ENCODE measurements around the gene TMEM238L.

Gene TMEM238L

DNA sequence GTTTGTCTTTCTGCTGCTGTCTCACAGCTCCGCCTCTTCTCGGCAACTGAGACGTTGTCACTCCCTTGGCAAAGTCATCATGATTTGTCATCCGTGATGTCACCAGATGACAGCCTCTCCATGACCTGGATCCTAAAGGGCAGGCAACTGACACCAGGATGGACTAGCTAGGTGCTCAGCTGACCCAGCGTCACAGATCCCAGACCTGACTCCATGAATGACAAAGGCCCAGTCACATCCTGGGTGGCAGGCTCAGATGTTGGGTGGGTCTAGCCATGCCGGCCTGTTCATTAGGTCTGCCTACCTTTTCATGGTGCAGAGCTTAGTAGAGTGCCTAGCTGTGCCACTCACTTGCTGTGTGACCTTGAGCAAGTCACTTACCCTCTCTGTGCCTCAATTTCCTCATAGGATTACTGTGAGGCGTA, 3.8 kb upstream of the TMEM238L start:
- no peak overlapping the region for H3K4me3 ChIP-seq (ENCODE audit: low read length)
- DNase-seq (ENCODE audit: low read depth, low spot score): no peak

DNA sequence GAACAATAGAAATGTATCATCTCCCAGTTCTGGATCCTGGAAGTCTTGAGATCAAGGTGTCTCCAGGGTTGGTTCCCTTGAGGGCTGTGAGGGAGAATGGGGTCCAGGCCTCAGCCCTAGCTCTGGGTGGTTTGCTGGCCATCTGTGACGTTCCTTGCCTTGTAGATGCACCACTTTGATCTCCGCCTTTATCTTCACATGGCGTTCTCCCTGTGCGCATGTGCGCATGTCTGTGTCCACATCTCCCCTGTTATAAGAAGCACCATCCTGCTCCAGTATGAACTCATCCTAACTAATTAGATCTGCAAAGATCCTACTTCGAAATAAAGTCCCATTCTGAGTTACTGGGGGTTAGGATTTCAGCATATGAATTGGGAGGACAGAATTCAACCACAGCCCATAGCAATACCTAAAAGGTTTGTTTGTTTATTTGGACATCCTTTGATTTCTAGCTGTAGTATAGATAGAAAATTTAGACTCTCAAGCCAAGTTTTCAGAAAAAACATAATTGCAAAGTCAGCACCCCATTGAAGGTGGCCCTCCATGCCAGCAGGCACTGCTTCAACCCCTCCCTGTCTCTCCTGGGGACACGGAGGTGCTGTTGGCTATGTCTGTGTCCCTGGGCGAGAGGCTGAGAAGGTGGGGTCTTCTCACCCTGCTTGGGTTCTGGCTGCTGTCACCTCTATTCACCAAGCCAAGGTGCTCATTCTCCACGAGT, 2.8 kb upstream of the TMEM238L start:
- H3K4me3 ChIP-seq (ENCODE audit: low read length): no peak overlapping the region
- no peak for DNase-seq (ENCODE audit: low read depth, low spot score)

DNA sequence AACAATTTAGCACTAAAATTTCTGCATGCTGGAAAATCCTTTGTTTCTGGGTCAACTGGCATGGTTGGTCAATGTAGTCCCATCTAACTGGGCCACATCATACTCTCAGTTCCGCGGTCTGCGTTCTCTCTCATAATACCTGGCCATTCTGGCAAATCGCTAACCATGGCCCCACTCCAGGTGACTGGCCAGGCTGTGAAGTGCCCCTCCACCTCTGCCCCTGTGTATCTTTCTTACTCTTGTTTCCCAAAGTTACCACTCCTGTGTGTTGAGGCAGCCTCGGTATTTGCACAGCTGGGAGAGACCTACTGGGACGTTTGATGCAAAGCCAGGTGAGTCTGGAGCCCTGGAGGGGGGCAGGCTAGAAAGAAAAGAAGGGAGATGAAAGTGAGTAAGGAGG, 2.0 kb upstream of the TMEM238L start:
- no peak overlapping the region for H3K4me3 ChIP-seq (ENCODE audit: low read length)
- no peak for DNase-seq (ENCODE audit: low read depth, low spot score)

DNA sequence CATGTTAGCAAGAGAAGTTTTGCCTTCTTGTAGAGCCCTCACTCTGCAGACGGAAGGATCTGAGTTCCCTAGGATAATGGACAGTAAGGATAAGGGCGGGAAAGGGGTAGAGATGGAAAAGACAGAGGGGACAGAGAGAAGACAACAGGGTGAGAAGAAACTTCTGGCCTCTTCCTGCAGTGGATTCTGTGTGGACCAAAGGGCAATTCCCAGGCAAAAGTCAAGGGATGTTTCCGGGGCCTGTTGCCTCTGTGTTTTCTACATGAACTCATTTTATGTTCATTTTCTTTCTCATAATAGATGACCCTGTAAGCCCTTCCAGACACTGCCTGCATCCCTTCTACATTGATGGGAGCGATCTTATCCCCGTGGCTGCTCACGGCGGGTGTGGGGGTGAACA, 647 bp upstream of the TMEM238L start:
- DNase-seq (ENCODE audit: low read depth, low spot score): no peak
- H3K4me3 ChIP-seq (ENCODE audit: low read length): no peak overlapping the region

DNA sequence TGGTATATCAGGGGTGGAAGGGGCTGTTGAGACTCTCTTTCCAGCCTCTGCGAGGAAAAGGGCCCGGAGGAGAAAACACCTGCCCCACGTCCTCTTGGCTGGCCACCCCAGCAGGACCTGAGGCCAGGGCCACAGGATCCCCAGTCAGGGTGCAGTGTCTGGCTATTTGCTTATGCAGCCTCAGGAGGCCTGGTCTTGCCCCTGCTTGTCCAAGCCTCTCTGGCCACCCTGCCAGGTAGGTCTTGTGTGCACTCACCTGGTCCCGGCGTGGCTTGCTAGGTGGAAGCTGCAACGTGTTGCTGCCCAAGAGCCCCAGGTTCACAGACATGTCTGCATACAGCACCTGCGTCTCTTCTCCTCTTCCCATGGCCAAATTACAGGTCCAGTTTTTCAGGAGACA, 549 bp downstream of the TMEM238L start:
- H3K4me3 ChIP-seq (ENCODE audit: low read length): no peak overlapping the region
- no peak for DNase-seq (ENCODE audit: low read depth, low spot score)

DNA sequence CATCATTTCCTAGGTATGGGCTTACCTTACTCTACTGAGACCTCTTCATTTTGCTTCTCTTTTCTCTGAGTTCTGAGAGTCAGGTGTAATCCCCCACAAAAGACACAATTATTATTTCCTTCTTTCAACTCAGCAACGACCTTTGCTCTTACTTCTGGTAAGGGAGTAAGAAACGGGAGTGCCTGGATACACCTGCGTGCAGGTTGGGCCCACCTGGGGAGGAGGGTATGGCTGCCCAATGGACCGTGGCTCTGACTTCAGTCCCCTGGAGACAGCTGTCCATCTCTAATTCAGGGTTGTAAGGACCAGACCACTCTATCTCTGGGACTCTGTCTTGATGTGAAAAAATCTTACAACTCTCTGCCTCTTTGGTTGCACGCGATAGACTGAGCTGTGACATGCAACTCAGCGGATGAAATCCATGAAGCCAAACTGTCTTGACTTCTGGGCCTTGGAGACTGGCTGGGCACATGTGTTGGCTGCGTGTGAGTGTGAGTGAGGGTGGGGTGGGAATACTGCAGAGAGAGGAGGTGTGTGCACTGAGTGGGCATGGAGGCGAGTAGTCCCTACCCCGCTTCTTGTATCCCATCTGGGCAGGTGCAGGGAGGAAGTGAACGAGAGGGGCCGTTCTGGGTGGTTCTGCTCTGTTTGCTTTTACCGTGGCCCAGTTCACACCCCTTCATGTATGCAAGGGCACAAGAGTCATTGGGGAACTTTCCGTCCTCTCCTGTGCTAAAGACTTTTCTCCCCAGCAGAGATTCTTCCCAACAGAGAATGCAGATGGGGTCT, 1.2 kb downstream of the TMEM238L start:
- DNase-seq (ENCODE audit: low read depth, low spot score): no peak
- no peak overlapping the region for H3K4me3 ChIP-seq (ENCODE audit: low read length)

DNA sequence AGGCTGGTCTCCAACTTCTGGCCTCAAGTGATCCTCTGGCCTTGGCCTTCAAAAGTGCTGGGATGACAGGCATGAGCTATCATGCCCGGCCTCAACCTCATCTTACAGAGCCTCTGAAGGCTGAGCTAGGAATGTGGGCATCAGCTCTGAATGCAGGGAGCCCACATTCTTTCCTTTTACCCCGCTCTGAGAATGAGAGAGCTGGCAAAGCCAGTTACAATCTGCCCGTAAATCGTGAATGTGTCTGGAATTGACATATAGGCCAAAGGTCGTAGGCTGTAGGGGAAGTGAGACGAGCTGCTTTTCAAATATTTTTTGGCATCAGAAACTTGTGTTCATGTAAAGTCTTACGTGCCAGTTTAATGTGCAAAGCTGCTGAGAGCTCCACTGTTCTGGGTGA, 4.5 kb downstream of the TMEM238L start:
- no peak overlapping the region for H3K4me3 ChIP-seq (ENCODE audit: low read length)
- DNase-seq (ENCODE audit: low read depth, low spot score): no peak

DNA sequence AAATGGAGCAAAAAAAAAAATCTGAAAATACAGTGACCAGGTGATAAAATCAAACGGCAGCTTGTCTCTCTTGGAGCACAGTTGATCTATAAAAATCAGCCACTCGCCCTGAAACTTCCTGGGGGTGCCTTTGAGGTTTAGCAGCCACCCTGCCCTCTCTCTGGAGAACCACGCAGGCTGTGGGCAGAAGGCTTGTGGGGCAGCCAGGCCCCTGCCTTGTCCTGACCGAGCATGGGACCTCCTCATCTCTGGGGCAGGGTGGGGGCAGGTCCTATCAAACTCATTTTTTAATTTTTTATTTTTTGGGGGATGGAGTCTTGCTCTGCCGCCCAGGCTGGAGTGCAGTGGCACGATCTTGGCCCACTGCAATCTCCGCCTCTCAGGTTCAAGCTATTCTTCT, 5.0 kb downstream of the TMEM238L start:
- no peak for DNase-seq (ENCODE audit: low read depth, low spot score)
- no peak overlapping the region for H3K4me3 ChIP-seq (ENCODE audit: low read length)

DNA sequence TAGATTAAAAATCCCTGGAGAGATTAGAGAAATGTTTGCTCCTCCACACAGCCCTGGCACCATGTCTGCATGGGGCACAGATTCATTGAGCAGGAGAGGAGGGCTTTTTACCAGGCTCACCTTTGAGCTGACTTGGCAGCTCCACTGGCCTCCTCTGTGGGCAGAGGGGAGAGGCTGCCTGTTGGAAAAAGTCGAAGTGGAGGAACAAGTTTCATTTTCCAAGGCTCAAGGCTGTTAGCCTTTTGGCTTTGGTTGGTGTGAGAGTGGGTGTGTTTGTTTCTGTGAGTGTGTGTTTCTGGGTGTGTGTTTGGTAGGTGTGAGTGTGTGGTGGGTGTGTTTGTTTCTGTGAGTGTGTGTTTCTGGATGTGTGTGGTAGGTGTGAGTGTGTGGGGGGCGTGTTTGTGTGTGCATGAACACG, 5.6 kb downstream of the TMEM238L start:
- no peak for DNase-seq (ENCODE audit: low read depth, low spot score)
- H3K4me3 ChIP-seq (ENCODE audit: low read length): no peak overlapping the region

DNA sequence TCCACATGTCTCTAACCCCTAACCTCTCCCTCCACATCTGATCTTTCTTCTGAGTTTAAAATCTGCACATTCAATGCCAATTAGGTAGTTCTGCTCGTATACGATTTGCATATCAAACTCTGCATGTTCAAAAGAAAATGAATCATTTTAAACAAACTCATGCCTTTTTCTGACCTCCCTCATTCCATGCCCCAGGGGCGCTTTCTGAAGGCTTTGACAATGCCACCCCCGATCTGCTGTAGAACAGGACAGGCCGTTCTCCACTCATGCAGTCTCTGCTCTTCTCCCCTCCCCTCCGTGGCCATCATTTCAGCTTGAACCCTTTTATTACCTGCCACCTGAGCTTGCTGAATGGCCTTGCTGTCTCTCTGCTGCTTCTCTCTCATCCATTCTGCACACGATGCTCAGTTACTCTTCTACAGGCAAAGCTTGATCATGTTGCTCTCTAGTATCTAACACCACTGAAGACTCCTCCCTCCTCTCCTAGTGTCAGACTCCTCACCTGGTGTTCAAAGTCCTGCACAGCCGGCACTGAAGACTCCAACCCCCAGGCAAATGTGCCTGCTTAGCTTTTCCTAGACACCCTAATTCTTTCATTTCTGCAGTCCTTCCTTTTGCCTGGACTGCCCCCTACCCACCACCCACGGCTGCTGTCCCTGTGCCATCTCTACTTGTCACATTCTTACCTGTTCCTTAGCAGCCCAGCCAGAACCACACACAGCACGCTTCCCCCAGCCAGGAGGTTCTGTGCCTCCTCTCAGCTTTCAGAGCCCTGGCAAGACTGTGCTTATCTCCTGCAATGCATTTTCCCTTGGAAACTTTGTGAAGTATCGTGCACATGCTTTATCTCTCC, 6.2 kb downstream of the TMEM238L start:
- no peak for DNase-seq (ENCODE audit: low read depth, low spot score)
- no peak overlapping the region for H3K4me3 ChIP-seq (ENCODE audit: low read length)

DNA sequence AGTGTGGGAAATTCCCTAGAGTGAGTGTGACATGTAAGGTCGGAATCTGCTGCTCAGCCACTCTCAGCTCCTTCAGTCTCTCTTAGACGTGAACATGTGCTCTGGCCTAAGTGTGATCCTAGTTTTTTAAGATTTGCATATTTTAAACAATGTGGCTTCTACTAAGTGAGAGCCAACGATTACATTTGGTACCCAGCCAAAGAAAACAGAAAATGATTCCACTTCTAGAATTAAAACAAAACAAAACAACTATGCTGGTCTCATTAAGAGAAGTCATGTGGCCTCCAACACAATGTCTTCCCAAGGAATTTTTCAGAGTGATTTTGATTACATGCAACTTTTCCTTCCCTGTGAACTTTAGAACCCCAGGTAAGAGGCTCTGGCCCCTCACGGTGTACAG, 10.1 kb downstream of the TMEM238L start:
- DNase-seq (ENCODE audit: low read depth, low spot score): no peak

DNA sequence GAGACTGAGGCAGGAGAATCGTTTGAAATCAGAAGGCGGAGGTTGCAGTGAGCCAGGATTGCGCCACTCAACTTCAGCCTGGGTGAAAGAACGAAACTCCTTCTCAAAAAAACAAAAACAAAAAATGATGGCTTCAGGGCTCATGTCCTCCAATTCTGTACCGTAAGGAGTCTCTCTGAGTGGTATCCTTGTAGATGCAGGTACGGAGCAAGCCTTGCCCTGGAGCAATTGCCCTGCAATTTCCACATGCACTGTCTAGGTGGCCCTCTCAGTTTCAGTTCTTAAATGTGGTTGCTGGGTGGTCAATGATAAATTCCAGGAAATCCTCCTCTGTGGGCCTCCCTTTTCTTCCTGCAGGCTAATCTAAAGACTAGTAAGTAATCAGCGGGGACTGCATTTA, 10.6 kb downstream of the TMEM238L start:
- no peak overlapping the region for H3K4me3 ChIP-seq (ENCODE audit: low read length)
- DNase-seq (ENCODE audit: low read depth, low spot score): no peak

More for the DNA sequence above, 10.1 kb downstream of the TMEM238L start:
- no peak overlapping the region for H3K4me3 ChIP-seq (ENCODE audit: low read length)

DNA sequence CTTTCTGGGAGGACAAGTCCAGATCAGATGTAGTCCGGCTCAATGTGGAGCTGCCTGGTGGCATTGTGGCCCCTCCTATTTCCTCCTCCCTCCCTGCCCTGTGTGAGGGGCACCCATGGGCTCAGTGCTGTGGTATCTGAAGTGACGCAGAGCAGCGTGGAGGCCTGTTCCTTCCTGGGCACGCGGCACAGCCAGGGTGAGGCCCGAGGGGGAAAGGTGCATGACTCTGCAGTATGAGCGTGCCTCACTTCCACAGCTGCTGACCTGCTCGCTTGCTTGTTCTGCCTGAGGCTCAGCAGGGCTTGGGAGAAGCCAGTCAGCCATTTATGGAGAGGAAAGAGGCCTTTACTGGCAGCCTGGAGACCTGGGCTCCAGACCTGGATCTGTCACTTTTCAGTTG, 11.7 kb downstream of the TMEM238L start:
- DNase-seq (ENCODE audit: low read depth, low spot score): no peak
- no peak overlapping the region for H3K4me3 ChIP-seq (ENCODE audit: low read length)

DNA sequence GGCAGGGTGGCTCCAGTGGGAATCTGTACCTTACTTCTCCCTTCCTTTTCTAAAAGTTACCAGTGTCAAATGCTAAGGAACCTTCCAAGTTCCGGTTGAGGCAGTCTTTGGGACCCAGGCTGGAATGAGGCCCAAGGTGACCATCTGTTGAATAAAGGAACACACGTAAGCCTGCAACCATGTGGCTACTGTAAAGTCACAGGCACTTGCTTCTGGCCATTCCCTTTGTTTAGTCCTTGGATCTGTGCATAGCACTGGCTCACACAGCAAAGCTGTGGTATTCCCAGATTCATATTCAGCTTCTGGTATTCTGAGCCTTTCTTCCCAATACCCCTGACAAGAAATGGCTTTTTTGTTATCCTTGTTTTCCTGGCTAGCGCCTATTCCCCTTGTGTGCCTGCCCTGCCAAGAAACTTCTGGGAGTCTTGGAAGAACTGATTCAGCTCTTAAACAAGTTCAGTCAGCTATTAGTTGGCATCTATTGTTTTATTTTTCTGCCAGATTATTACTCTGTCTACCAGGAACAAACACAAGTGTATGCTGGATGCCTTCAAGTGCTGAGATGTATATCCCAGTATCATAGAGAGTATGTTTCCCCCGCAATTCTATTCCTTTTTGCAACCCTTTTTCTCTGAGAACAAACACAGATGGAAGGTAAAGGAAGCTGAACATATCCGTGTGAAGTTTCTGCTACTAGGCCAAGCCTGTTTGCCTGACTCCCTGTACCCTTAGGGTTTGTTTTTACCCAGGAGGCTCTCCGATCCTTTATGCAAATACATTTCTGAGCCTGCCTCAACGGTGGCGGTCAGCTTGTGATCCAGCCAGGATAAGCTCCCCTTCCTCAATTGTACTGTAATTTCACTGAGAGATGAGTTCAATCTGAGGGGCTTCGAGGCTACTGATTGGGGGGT, 13.2 kb downstream of the TMEM238L start:
- H3K4me3 ChIP-seq (ENCODE audit: low read length): no peak overlapping the region
- no peak for DNase-seq (ENCODE audit: low read depth, low spot score)

DNA sequence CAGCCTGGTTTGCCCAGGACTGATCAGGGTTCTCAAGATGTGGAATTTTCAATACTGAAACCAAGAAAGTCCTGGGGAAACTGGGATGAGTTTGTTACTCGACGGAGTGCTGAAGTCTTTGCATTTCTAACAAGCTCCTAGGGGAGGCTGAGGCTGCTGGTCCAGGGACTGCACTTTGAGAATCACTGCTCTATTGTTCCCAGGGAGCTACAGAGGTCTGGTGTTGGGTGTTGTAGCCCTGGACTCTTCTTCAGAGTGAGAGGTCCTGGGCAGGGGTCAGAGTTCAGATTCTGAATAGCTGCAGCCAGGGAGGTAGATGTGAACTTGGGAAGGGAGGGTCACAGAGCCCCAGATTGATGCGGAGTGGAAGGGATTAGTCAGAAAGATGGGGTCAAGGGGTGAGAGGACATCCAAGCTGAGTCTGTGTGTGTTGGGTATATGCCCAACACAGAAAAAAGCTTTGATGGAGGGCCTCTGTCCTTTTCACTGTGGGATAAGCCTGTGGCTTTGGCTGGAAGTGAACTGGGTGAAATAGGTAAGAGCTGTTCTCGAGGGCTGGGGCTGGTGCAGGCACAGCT, 14.1 kb downstream of the TMEM238L start:
- DNase-seq (ENCODE audit: low read depth, low spot score): no peak
- no peak overlapping the region for H3K4me3 ChIP-seq (ENCODE audit: low read length)

DNA sequence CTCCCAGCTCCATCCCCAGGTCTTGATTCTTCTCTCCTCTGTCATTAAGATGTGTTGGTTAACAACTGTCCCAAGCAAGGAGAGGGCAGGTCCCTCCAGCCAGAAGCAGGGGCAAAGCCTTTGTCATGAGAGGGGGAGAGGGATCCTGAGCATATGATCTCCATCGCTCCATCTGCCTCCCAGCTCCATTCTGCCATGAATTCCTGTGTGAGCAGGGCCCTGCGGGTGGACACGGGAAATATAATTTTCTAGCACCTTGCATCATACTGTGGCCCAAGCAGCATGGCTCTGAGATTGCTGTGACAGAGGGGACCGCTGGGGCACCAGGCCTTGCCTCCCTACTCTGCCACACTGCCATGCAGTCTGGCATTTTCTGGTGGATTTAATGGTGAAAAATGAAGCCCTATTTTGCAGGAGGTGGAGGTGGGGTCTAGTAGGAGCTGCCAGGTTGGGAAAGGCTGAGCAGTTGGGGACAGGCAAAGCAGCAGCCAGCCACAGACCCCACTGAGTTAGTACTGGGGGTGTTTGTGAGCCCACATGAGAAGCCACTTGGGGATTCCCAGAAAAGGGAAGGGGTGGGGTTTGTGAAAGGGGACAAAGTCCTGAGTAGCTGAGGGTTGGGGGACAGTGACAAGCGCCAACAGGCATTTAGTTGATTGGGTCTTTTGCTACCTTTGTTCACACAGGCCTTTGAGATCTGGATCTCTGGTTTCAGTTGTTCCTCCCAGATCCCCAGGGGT, 16.4 kb downstream of the TMEM238L start:
- H3K4me3 ChIP-seq (ENCODE audit: low read length): no peak overlapping the region

DNA sequence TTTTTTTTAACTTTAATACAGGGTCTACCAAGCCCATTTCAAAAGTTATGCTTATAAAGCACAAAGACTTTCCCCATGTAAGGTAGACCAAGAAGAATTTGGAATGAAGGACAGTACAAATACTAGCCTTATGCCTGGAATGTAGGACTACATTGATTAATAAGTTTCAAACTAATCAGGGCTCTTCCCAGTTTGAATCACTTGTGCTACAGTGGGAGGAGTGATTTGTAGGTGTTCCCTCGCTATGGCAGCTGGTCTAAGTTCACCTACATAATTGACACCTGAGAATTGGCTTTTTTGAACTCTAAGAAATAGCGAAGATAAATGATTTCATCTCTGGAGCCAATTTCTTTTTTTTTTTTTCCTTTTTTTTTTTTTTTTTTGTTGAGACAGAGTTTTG, 18.6 kb downstream of the TMEM238L start:
- H3K4me3 ChIP-seq (ENCODE audit: low read length): no peak overlapping the region
- DNase-seq (ENCODE audit: low read depth, low spot score): no peak

More for the DNA sequence above, 16.4 kb downstream of the TMEM238L start:
- DNase-seq (ENCODE audit: low read depth, low spot score): no peak

DNA sequence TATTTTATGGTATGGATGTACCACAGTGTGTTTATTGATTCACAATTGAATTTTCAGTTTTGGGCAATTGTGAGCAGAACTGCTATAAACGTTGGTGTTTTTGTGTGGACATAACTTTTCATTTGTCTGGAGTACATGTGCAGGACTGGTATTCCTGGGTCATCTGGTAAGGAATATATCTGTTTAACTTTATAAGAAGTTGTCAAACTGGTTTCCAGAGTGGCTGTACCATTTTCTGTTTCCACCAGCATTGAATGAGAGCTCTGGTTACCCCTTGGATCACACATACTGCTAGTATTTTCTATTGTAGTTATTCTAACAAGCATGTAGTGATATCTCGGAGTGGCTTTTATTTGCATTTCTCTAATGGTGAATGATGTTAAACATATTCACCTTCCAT, 24.3 kb downstream of the TMEM238L start:
- no peak for DNase-seq (ENCODE audit: low read depth, low spot score)
- H3K4me3 ChIP-seq (ENCODE audit: low read length): no peak overlapping the region

Measured in Jurkat, Clone E6-1 (cell line).